WTC11 (cell line): ENCODE data around the gene TBC1D22A. TPM values are rescaled to one million over a fixed set of nuclear protein-coding genes. Genes with fewer than 3 reads are reported as not detected.
A peak's percentile ranks its signal among the peaks of the same experiment; 100 is the strongest.

Experiments
- ATAC-seq: fragments of 200-7000 bp; cut with Tn5 transposase; 2 replicates; pipeline ENCODE4 v1.10.0; 2021; ENCODE audit warnings: mild to moderate bottlenecking, moderate library complexity
- CTCF ChIA-PET: fragments of 300-600 bp; sonication (Branson Sonifier 250); formaldehyde crosslinking; loops from one replicate; lab custom pipeline; 2021; ENCODE audit warnings: antibody characterized with exemption; lab: Charles Lee
- POLR2A ChIA-PET: fragments of 350-600 bp; sonication (Branson Sonifier 250); formaldehyde crosslinking; loops from one replicate; lab custom pipeline; 2021; ENCODE audit warnings: antibody characterized with exemption; lab: Charles Lee
- DNase-seq: peaks from one replicate; pipeline ENCODE4 v3.0.0; 2021; ENCODE audit warnings: low spot score
- H3K27ac Mint-ChIP-seq: 2 replicates; pipeline ENCODE4 v1.8.0; 2021; ENCODE audit warnings: mixed read lengths
- H3K27me3 Mint-ChIP-seq: 2 replicates; pipeline ENCODE4 v1.8.0; 2021; ENCODE audit warnings: low read depth, mild to moderate bottlenecking, moderate library complexity, mixed read lengths
- H3K36me3 Mint-ChIP-seq: 2 replicates; pipeline ENCODE4 v1.8.0; 2021; ENCODE audit warnings: mixed read lengths
- H3K4me1 Mint-ChIP-seq: 2 replicates; pipeline ENCODE4 v1.8.0; 2022; ENCODE audit warnings: mixed read lengths
- H3K4me3 Mint-ChIP-seq: 2 replicates; pipeline ENCODE4 v1.8.0; 2021; ENCODE audit warnings: mild to moderate bottlenecking, moderate library complexity, mixed read lengths
- H3K9me3 Mint-ChIP-seq: 2 replicates; pipeline ENCODE4 v1.8.0; 2021; ENCODE audit warnings: mixed read lengths
- ATF6 ChIP-seq: sonication (generic); formaldehyde crosslinking; IDR thresholded peaks from 2 replicates; pipeline ENCODE4 v1.8.1; 2023; ENCODE audit warnings: mild to moderate bottlenecking, missing genetic modification reagents
- CTCF ChIP-seq: fragments of 200-600 bp; IDR thresholded peaks from 2 replicates; pipeline ENCODE4 v1.8.0; 2022; ENCODE audit warnings: antibody characterized with exemption
- E2F1 ChIP-seq: sonication (generic); formaldehyde crosslinking; IDR thresholded peaks from 2 replicates; pipeline ENCODE4 v1.8.0; 2022; ENCODE audit warnings: mild to moderate bottlenecking, missing genetic modification reagents
- ELF4 ChIP-seq: sonication (generic); formaldehyde crosslinking; IDR thresholded peaks from 2 replicates; pipeline ENCODE4 v1.8.1; 2022; ENCODE audit warnings: low read depth, mild to moderate bottlenecking, moderate library complexity, missing genetic modification reagents
- EMX1 ChIP-seq: fragments of 250-450 bp; sonication (Bioruptor Pico); IDR thresholded peaks from 2 replicates; pipeline ENCODE4 v1.8.0; 2021; ENCODE audit warnings: mild to moderate bottlenecking
- ETV6 ChIP-seq: sonication (generic); formaldehyde crosslinking; IDR thresholded peaks from 2 replicates; pipeline ENCODE4 v1.8.1; 2022; ENCODE audit warnings: mild to moderate bottlenecking, missing genetic modification reagents
- FOXJ3 ChIP-seq: sonication (generic); formaldehyde crosslinking; IDR thresholded peaks from 2 replicates; pipeline ENCODE4 v1.9.0; 2021; ENCODE audit warnings: missing genetic modification reagents, mild to moderate bottlenecking, borderline replicate concordance
- FOXP1 ChIP-seq: sonication (generic); formaldehyde crosslinking; IDR thresholded peaks from 2 replicates; pipeline ENCODE4 v1.8.0; 2022; ENCODE audit warnings: missing genetic modification reagents, mild to moderate bottlenecking, moderate library complexity, borderline replicate concordance
- GABPB1 ChIP-seq: sonication (generic); formaldehyde crosslinking; IDR thresholded peaks from 2 replicates; pipeline ENCODE4 v1.8.1; 2023; ENCODE audit warnings: mild to moderate bottlenecking, missing genetic modification reagents
- IRF1 ChIP-seq: sonication (generic); formaldehyde crosslinking; IDR thresholded peaks from 2 replicates; pipeline ENCODE4 v1.8.0; 2023; ENCODE audit warnings: missing genetic modification reagents
- IRF2 ChIP-seq: sonication (generic); formaldehyde crosslinking; IDR thresholded peaks from 2 replicates; pipeline ENCODE4 v1.8.0; 2022; ENCODE audit warnings: low read depth, missing genetic modification reagents, borderline replicate concordance
- JUN ChIP-seq: sonication (generic); formaldehyde crosslinking; IDR thresholded peaks from 2 replicates; pipeline ENCODE4 v1.8.0; 2023; ENCODE audit warnings: mild to moderate bottlenecking, missing genetic modification reagents
- KAT7 ChIP-seq: sonication (generic); formaldehyde crosslinking; IDR thresholded peaks from 2 replicates; pipeline ENCODE4 v1.8.1; 2023; ENCODE audit warnings: missing genetic modification reagents, mild to moderate bottlenecking, borderline replicate concordance
- MAX ChIP-seq: sonication (generic); formaldehyde crosslinking; IDR thresholded peaks from 2 replicates; pipeline ENCODE4 v1.8.0; 2022; ENCODE audit warnings: mild to moderate bottlenecking, missing genetic modification reagents
- NR1H2 ChIP-seq: sonication (generic); formaldehyde crosslinking; IDR thresholded peaks from 2 replicates; pipeline ENCODE4 v1.9.0; 2021; ENCODE audit warnings: mild to moderate bottlenecking, moderate library complexity, missing genetic modification reagents
- NR3C1 ChIP-seq: sonication (generic); formaldehyde crosslinking; conservative IDR thresholded peaks from 2 replicates; pipeline ENCODE4 v1.8.1; 2023; ENCODE audit warnings: low read depth, mild to moderate bottlenecking, missing genetic modification reagents
- OVOL2 ChIP-seq: fragments of 250-450 bp; sonication (Bioruptor Pico); IDR thresholded peaks from 2 replicates; pipeline ENCODE4 v1.9.0; 2021; ENCODE audit warnings: mild to moderate bottlenecking, borderline replicate concordance
- PREB ChIP-seq: sonication (generic); formaldehyde crosslinking; IDR thresholded peaks from 2 replicates; pipeline ENCODE4 v1.8.1; 2022; ENCODE audit warnings: mild to moderate bottlenecking, missing genetic modification reagents, moderate library complexity, borderline replicate concordance
- RELA ChIP-seq: sonication (generic); formaldehyde crosslinking; IDR thresholded peaks from 2 replicates; pipeline ENCODE4 v1.8.1; 2022; ENCODE audit warnings: missing genetic modification reagents, mild to moderate bottlenecking, borderline replicate concordance
- RORB ChIP-seq: fragments of 250-450 bp; sonication (Bioruptor Pico); IDR thresholded peaks from 2 replicates; pipeline ENCODE4 v1.9.0; 2021; ENCODE audit warnings: mild to moderate bottlenecking
- SP1 ChIP-seq: sonication (generic); formaldehyde crosslinking; conservative IDR thresholded peaks from 2 replicates; pipeline ENCODE4 v1.8.1; 2022; ENCODE audit warnings: missing genetic modification reagents
- TEAD1 ChIP-seq: sonication (generic); formaldehyde crosslinking; IDR thresholded peaks from 2 replicates; pipeline ENCODE4 v1.8.0; 2022; ENCODE audit warnings: mild to moderate bottlenecking, missing genetic modification reagents
- TEAD4 ChIP-seq: sonication (generic); formaldehyde crosslinking; IDR thresholded peaks from 2 replicates; pipeline ENCODE4 v1.8.0; 2022; ENCODE audit warnings: mild to moderate bottlenecking, missing genetic modification reagents
- ZBTB21 ChIP-seq: sonication (generic); formaldehyde crosslinking; IDR thresholded peaks from 2 replicates; pipeline ENCODE4 v1.8.1; 2023; ENCODE audit warnings: mild to moderate bottlenecking, missing genetic modification reagents, borderline replicate concordance
- ZNF317 ChIP-seq: sonication (generic); formaldehyde crosslinking; IDR thresholded peaks from 2 replicates; pipeline ENCODE4 v1.8.1; 2023; ENCODE audit warnings: low read depth, mild to moderate bottlenecking, moderate library complexity, missing genetic modification reagents, borderline replicate concordance
- ZSCAN18 ChIP-seq: fragments of 250-450 bp; sonication (Bioruptor Pico); IDR thresholded peaks from 2 replicates; pipeline ENCODE4 v2.1.2; 2022; ENCODE audit warnings: mild to moderate bottlenecking, moderate library complexity
- total RNA-seq: library from RNA; stranded (reverse); gene quantifications from 3 replicates; pipeline ENCODE4 v1.2.3, GENCODE V29; 2021

The TBC1D22A gene
- total RNA-seq, 1 experiment from 2014 or later: 18.1 TPM

GRCh38 chr22:46862418-46863324 lies 100.2 kb downstream of the TBC1D22A start:
- DNase-seq: no peak
- H3K9me3 Mint-ChIP-seq: 0 out of 2 replicates have a peak, but pooled peaks cover 4% of the 10 kb centered on the region
- POLR2A ChIA-PET: no interaction called here
- CTCF ChIA-PET: interaction anchor here (1.3 to 3.1 kb wide), 3 partner anchors 36 to 64 kb away, joined by 3 to 8 read pairs (median 3); no protein-coding TSS in a partner anchor
- no peak for TF ChIP-seq TEAD1 (CRISPR knock-in tag)
- TF ChIP-seq RELA: no peak
- no peak for TF ChIP-seq FOXJ3 (CRISPR knock-in tag)
- TF ChIP-seq JUN (CRISPR knock-in tag): no peak
- TF ChIP-seq KAT7 (CRISPR knock-in tag): no peak
- TF ChIP-seq IRF2 (CRISPR knock-in tag): no peak
- no peak for TF ChIP-seq IRF1
- TF ChIP-seq FOXP1 (CRISPR knock-in tag): no peak
- TF ChIP-seq ZNF317: no peak
- TF ChIP-seq NR3C1 (CRISPR knock-in tag): no peak
- TF ChIP-seq PREB: no peak
- no peak for TF ChIP-seq OVOL2
- TF ChIP-seq MAX (CRISPR knock-in tag): no peak
- no peak for TF ChIP-seq ZSCAN18 (CRISPR knock-in tag)
- no peak for TF ChIP-seq GABPB1 (CRISPR knock-in tag)
- TF ChIP-seq, all 79 proteins: peak for 0
- Mint-ChIP-seq H3K4me1 (peaks cover 30% of the 10 kb centered on the region), H3K36me3 (peaks cover 3% of the 10 kb centered on the region), H3K27me3 (no peaks in the 10 kb centered on the region; the same call in 1 of the 2 replicates), H3K27ac (no peak overlapping the region), H3K4me3 (no peak overlapping the region)
- no peak for ATAC-seq

GRCh38 chr22:46863794-46864193 lies 101.3 kb downstream of the TBC1D22A start:
- no peak for DNase-seq
- Mint-ChIP-seq H3K9me3 (no peaks in the 10 kb centered on the region), H3K4me1 (peaks cover 30% of the 10 kb centered on the region), H3K36me3 (no peaks in the 10 kb centered on the region; the same call in 1 of the 2 replicates), H3K27ac (peak overlapping the region; percentile 66; the same call in 1 of the 2 replicates), H3K27me3 (no peaks in the 10 kb centered on the region; the same call in 1 of the 2 replicates), H3K4me3 (no peak overlapping the region)
- 0 out of 2 replicates have a peak, but pooled peaks have one; percentile 38 for ATAC-seq
- ChIA-PET CTCF (interaction anchor here (1.3 to 1.5 kb wide), 2 partner anchors 37 to 65 kb away, joined by 3 read pairs; no protein-coding TSS in a partner anchor), POLR2A (interaction anchor here (0.9 kb wide), 1 partner anchor 14 kb away, joined by 3 read pairs; no protein-coding TSS in a partner anchor)
- TF ChIP-seq ETV6 (CRISPR knock-in tag): no peak
- TF ChIP-seq RORB (CRISPR knock-in tag): no peak
- TF ChIP-seq E2F1 (CRISPR knock-in tag): no peak
- TF ChIP-seq EMX1 (CRISPR knock-in tag): no peak
- no peak for TF ChIP-seq TEAD4
- TF ChIP-seq ELF4 (CRISPR knock-in tag): no peak
- TF ChIP-seq TEAD1 (CRISPR knock-in tag): no peak
- no peak for TF ChIP-seq ATF6 (CRISPR knock-in tag)
- no peak for TF ChIP-seq FOXJ3 (CRISPR knock-in tag)
- no peak for TF ChIP-seq NR1H2 (CRISPR knock-in tag)
- no peak for TF ChIP-seq OVOL2
- no peak for TF ChIP-seq ZBTB21 (CRISPR knock-in tag)
- TF ChIP-seq SP1 (CRISPR knock-in tag): no peak
- TF ChIP-seq CTCF: no peak
